ENCODE results near the gene MAN2C1. TPM values are rescaled to one million over a fixed set of nuclear protein-coding genes. Genes with fewer than 3 reads are reported as not detected.
"Not testable (repeated sequence)": the region's sequence is repeated elsewhere in the genome, so short reads cannot be mapped to it uniquely, and the experiment has no call there.

MAN2C1 gene
- total RNA-seq, 2 donors from 2014 or later = 115 to 176 TPM

DNA sequence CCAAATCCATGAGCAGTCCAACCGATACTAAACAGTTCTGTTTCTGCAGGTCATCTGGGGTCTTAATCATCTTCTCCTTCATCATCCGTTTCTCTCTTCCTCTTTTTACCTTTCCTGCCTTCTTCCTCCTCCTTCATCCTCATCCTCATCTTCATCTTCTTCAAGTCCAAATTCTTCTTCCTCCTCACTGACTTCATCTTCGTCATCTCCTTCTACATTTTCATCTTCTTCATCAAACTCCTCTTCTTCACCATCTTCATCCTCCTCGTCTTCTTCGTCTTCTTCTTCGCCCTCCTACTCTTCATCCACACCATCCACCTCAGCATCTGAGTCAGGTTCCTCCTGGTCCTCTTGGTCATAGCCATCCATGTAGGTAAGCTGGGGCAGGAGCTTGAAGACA, 46.7 kb downstream of the MAN2C1 start:
- Histone ChIP-seq H3K4me1 (no peaks in the 10 kb centered on the region), H3K27ac (no peak overlapping the region), H3K9me3 (no peaks in the 10 kb centered on the region), H3K36me3 (no peaks in the 10 kb centered on the region), H3K27me3 (no peaks in the 10 kb centered on the region), H3K4me3 (no peak overlapping the region), H3K9ac (ENCODE audit: low read depth in 2 of 2, low read length in 2 of 2) (no peak overlapping the region)
- intact Hi-C loops (cut with DNase I) = no loop called here
- DNase-seq = no peak
- TF ChIP-seq, protein P1, sequence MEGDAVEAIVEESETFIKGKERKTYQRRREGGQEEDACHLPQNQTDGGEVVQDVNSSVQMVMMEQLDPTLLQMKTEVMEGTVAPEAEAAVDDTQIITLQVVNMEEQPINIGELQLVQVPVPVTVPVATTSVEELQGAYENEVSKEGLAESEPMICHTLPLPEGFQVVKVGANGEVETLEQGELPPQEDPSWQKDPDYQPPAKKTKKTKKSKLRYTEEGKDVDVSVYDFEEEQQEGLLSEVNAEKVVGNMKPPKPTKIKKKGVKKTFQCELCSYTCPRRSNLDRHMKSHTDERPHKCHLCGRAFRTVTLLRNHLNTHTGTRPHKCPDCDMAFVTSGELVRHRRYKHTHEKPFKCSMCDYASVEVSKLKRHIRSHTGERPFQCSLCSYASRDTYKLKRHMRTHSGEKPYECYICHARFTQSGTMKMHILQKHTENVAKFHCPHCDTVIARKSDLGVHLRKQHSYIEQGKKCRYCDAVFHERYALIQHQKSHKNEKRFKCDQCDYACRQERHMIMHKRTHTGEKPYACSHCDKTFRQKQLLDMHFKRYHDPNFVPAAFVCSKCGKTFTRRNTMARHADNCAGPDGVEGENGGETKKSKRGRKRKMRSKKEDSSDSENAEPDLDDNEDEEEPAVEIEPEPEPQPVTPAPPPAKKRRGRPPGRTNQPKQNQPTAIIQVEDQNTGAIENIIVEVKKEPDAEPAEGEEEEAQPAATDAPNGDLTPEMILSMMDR (IDR thresholded peaks at IDR 0.05) = no peak

DNA sequence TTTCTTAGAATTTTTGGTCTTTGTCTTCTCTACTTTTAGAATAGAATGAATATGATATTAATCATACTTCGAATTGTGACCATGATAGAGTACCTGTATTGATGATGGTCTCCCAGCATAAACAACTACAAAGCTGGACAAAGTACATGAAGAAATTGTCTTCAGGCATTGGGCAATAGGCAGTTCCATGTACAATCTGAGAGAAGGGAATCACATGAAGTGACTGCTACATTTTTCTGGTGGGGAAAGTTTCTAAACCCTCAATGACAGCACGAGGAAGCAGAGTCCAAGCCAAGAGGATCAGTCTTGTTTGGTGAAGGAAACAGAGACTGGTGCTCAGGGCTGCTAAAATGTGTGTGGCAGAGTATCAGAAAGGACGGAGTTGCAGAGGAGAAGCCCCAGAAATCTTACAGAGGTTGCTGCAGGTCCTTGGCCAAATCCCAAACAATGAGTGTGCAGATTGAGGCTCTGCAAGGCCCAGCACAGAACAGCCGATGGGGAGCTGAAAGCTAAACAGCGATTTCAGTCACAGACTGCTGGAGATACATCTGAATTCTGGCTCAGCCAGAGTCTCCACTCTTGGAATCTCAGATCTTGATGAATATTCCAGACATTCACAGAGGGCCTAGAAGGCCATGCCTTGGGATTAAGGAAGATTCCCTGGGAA, 49.0 kb downstream of the MAN2C1 start:
- H3K36me3 ChIP-seq; H3K9me3 ChIP-seq; intact Hi-C loops (cut with DNase I); H3K4me3 ChIP-seq; DNase-seq; H3K4me1 ChIP-seq; H3K27ac ChIP-seq; H3K9ac ChIP-seq (ENCODE audit: low read depth in 2 of 2, low read length in 2 of 2); H3K27me3 ChIP-seq: not testable (repeated sequence)

- TF ChIP-seq, protein P1 (IDR thresholded peaks at IDR 0.05) = no peak
- DNase-seq = no peak
These were observed 53.7 kb downstream of the MAN2C1 start for GRCh38 chr15:75314552-75315290.

GRCh38 chr15:75313116-75313845, 55.1 kb downstream of the MAN2C1 start:
- Histone ChIP-seq H3K9me3 (no peaks in the 10 kb centered on the region), H3K4me3 (no peak overlapping the region), H3K36me3 (no peaks in the 10 kb centered on the region), H3K4me1 (no peaks in the 10 kb centered on the region), H3K27ac (no peak overlapping the region), H3K9ac (ENCODE audit: low read depth in 2 of 2, low read length in 2 of 2) (no peak overlapping the region), H3K27me3 (no peaks in the 10 kb centered on the region)
- TF ChIP-seq, protein P1 (IDR thresholded peaks at IDR 0.05) = no peak
- DNase-seq = no peak
- intact Hi-C loops (cut with DNase I) = no loop called here

More at GRCh38 chr15:75314552-75315290, 53.7 kb downstream of the MAN2C1 start:
- Histone ChIP-seq H3K9me3 (no peaks in the 10 kb centered on the region), H3K27me3 (no peaks in the 10 kb centered on the region), H3K27ac (no peak overlapping the region), H3K36me3 (no peaks in the 10 kb centered on the region), H3K9ac (ENCODE audit: low read depth in 2 of 2, low read length in 2 of 2) (no peak overlapping the region), H3K4me1 (no peaks in the 10 kb centered on the region), H3K4me3 (no peak overlapping the region)
- intact Hi-C loops (cut with DNase I) = no loop called here

GRCh38 chr15:75312548-75312947, 55.9 kb downstream of the MAN2C1 start:
- intact Hi-C loops (cut with DNase I); H3K9me3 ChIP-seq; H3K4me1 ChIP-seq; H3K36me3 ChIP-seq; H3K27me3 ChIP-seq; H3K9ac ChIP-seq (ENCODE audit: low read depth in 2 of 2, low read length in 2 of 2); H3K27ac ChIP-seq; H3K4me3 ChIP-seq; DNase-seq: not testable (repeated sequence)

DNA sequence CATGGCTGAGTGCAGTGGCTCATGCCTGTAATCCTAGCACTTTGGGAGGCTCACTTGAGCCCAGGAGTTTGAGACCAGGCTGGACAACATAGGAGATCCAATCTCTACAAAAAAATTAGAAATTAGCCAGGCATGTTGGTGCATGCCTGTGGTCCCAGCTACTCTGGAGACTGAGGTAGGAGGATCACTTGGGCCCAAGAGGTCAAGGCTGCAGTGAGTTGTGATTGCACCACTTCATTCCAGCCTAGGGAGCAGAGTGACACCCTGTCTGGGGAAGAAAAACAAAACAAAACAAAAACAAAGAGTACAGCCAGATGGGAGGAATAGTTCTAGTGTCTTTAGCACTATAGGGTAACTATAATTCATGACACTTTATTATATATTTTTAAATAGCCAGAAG, 58.7 kb downstream of the MAN2C1 start:
- Histone ChIP-seq H3K27me3 (no peaks in the 10 kb centered on the region), H3K36me3 (no peaks in the 10 kb centered on the region), H3K9ac (ENCODE audit: low read depth in 2 of 2, low read length in 2 of 2) (no peak overlapping the region), H3K27ac (no peak overlapping the region), H3K4me3 (no peak overlapping the region), H3K4me1 (no peaks in the 10 kb centered on the region), H3K9me3 (no peaks in the 10 kb centered on the region)
- DNase-seq = no peak
- TF ChIP-seq, protein P1 (IDR thresholded peaks at IDR 0.05) = no peak
- intact Hi-C loops (cut with DNase I) = loop anchor here (10.0 kb wide), 1 partner anchor 285 kb away; the partner anchor contains the start of gene PPCDC
